ENCODE results near the gene MILR1.
A peak's percentile ranks its signal among the peaks of the same experiment; 100 is the strongest.

The MILR1 gene

GRCh38 chr17:64503341-64503740, 54.4 kb downstream of the MILR1 start:
- no peak for DNase-seq (ENCODE audit: low read depth)

- DNase-seq (ENCODE audit: low read depth): no peak
These were observed 55.2 kb downstream of the MILR1 start for GRCh38 chr17:64503821-64504768.

GRCh38 chr17:64504769-64505339, 55.9 kb downstream of the MILR1 start:
- DNase-seq (ENCODE audit: low read depth): no peak

GRCh38 chr17:64505340-64506200, 56.7 kb downstream of the MILR1 start:
- DNase-seq (ENCODE audit: low read depth): peak; percentile 72

- DNase-seq (ENCODE audit: low read depth): peak; percentile 95
These were observed 57.3 kb downstream of the MILR1 start, which contains the start of gene DDX5 for GRCh38 chr17:64506201-64506575. Gene DDX5, minus strand, starts transcription at chr17:64506289. Its CDS starts 170 bp downstream, at chr17:64506119.

GRCh38 chr17:64506576-64507412, 57.9 kb downstream of the MILR1 start, which contains the start of gene CEP95:
Gene CEP95, plus strand, starts transcription at chr17:64506977. Its CDS starts 121 bp downstream, at chr17:64507098.
- DNase-seq (ENCODE audit: low read depth): peak; percentile 89

GRCh38 chr17:64507413-64507782, 58.5 kb downstream of the MILR1 start:
- no peak for DNase-seq (ENCODE audit: low read depth)

- no peak for DNase-seq (ENCODE audit: low read depth)
These were observed 59.8 kb downstream of the MILR1 start for GRCh38 chr17:64508683-64509082.

GRCh38 chr17:64509179-64509578, 60.3 kb downstream of the MILR1 start:
- no peak for DNase-seq (ENCODE audit: low read depth)

- no peak for DNase-seq (ENCODE audit: low read depth)
These were observed 66.5 kb downstream of the MILR1 start for GRCh38 chr17:64515419-64515818.

- DNase-seq (ENCODE audit: low read depth): no peak
These were observed 66.9 kb downstream of the MILR1 start for GRCh38 chr17:64515829-64516228.

Data from stimulated activated CD8-positive, alpha-beta memory T cell treated with anti-CD3 and anti-CD28 coated beads, Interleukin-12 subunit alpha, Interleukin-12 subunit beta, amount 100 ng/mL, for 4 hours (primary cell).